Testis (tissue), 2 donors: ENCODE measurements around the gene FRMD1.

Experiments used
- CTCF ChIP-seq, 3 experiments: fragments of 450-650 bp in 2 of 3; fragments of 200-600 bp in 1 of 3; sonication (generic) in 1 of 3; IDR thresholded peaks; one replicate each; pipeline ENCODE4 v1.5.1; 2016 to 2019; ENCODE audit warnings: antibody characterized with exemption in 3 of 3, mild to moderate bottlenecking in 2 of 3, moderate library complexity in 1 of 3
- POLR2A ChIP-seq: fragments of 450-650 bp; IDR thresholded peaks from one replicate; pipeline ENCODE4 v1.6.1; 2017; ENCODE audit warnings: antibody characterized with exemption, mild to moderate bottlenecking, moderate library complexity

GRCh38 chr6:168105813-168106632 lies 27.0 kb upstream of the FRMD1 start:
- TF ChIP-seq POLR2A (no peak), CTCF (IDR thresholded peaks at IDR 0.05) (no peak)
